Measurements from ENCODE around the gene UNC13A. TPM values are rescaled to one million over a fixed set of nuclear protein-coding genes. Genes with fewer than 3 reads are reported as not detected.

Gene UNC13A
- total RNA-seq, 2 donors from 2014 or later = 0.24 to 0.28 TPM

GRCh38 chr19:17645339-17645963 lies 42.7 kb downstream of the UNC13A start:
- no peak for ATAC-seq
- intact Hi-C loops (cut with DNase I, micrococcal nuclease) = no loop called here
- DNase-seq = no peak

- ATAC-seq (no peak), DNase-seq (no peak)
- intact Hi-C loops (cut with DNase I, micrococcal nuclease) = no loop called here
These were observed 45.5 kb downstream of the UNC13A start for GRCh38 chr19:17642656-17643055.

DNA sequence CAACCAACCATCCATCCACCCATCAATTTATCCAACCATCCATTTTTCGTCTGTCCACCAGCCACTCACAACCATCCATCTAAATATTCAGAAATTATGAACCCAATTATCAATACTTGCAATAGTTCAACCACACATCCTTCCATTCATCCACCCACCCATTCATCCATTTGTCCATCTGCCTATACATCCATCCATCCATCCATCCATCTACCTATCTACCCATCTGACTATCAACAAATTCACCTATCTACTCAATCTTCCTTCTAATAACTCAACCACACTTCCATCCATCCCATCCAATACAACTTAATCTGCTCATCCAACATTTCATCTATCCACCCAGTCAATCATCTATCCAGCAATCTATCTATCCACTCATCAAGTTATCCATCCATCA lies 46.3 kb downstream of the UNC13A start:
- ATAC-seq (no peak), DNase-seq (no peak)
- intact Hi-C loops (cut with DNase I, micrococcal nuclease) = no loop called here

- no peak for DNase-seq
- intact Hi-C loops (cut with DNase I, micrococcal nuclease) = no loop called here
These were observed 47.0 kb downstream of the UNC13A start for GRCh38 chr19:17641181-17641580.

DNA sequence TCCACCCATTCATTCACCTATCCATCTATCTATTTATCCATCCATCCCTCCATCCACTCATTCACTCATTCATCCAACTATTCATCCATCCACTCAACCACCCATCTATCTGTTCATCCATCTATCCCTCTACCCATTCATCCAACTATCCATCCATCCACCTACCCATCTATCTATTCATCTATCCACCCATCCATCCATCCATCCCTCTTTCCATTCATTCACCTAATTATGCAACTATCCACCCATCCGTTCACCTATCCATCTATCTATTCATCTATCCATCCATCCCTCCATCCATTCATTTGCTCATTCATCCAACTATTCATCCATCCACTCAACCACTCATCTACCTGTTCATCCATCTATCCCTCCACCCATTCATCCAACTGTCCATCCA lies 54.5 kb downstream of the UNC13A start:
- ATAC-seq (no peak), DNase-seq (no peak)
- intact Hi-C loops (cut with DNase I, micrococcal nuclease) = no loop called here

More at GRCh38 chr19:17641181-17641580, 47.0 kb downstream of the UNC13A start:
- ATAC-seq = no peak

DNA sequence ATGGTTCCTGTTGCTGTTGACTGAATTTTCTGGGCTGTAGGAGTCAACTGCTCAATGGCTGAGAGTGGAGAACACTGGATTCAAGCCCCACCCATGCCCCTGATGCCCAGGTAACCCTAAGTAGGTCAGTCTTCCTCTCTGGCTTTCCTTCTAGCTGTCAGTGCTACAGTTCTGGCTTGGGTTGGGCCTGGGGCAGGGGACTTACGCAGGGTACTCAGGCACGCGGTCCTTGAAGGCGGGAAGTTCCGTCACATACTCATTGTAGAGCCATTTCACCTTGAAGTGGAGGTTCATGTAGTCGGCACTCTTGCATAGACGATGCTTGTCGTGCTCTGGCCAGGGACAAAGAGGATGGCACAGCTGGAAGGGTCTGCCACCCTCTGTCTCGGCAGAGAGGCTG lies 55.6 kb downstream of the UNC13A start:
- ATAC-seq = no peak
- intact Hi-C loops (cut with DNase I, micrococcal nuclease) = no loop called here
- no peak for DNase-seq

- ATAC-seq = no peak
- no peak for DNase-seq
- intact Hi-C loops (cut with DNase I, micrococcal nuclease) = no loop called here
These were observed 58.4 kb downstream of the UNC13A start for GRCh38 chr19:17629760-17630159.

GRCh38 chr19:17627921-17628320 lies 60.2 kb downstream of the UNC13A start:
- DNase-seq = no peak
- no peak for ATAC-seq
- intact Hi-C loops (cut with DNase I, micrococcal nuclease) = no loop called here

- intact Hi-C loops (cut with DNase I, micrococcal nuclease) = no loop called here
- ATAC-seq (no peak), DNase-seq (no peak)
These were observed 61.0 kb downstream of the UNC13A start for GRCh38 chr19:17627161-17627560.

DNA sequence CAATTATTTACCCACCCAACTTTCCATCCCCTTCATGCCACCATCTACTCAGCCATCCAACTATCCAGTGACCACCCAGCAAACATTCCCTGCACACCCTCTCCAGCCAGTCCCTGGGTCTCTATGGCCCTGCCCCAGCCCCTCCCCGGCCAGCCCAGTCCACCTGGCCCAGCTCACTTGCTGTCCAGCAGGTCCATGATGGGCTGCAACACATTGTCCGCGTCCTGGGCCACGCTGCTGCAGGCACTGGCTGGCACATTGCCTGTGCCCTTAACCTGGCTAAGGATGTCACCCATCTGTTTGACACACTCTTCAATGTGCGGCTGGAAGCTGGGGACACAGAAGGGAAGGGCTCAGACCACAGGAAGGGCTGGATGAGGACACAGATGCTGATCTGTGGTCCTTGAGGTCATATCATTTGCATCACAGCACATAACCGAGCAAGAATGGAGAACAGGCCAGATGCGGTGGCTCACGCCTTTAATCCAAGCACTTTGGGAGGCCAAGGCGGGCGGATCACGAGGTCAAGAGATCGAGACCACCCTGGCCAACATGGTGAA lies 61.6 kb downstream of the UNC13A start:
- intact Hi-C loops (cut with DNase I, micrococcal nuclease) = no loop called here
- ATAC-seq = no peak
- DNase-seq = no peak

GRCh38 chr19:17625980-17626379 lies 62.2 kb downstream of the UNC13A start:
- ATAC-seq = no peak

DNA sequence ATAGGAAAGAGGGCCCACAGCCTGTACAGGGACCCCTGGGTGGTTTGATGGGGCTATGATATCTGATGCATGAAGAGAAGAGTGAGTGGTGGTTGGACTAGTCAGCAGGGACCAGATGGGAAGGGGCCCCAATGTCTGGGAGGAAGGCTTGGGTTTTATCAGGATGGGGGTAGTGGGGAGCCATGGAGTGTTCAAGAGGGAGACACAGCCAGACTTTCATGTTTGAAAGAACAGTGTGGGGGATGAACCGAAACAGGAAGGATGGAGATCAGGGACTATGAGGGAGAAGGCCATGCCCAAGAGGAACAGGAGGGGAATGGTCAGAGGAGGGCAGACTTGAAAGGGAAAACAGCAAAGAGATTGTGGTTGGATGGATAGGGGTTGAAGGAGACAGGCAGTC lies 63.1 kb downstream of the UNC13A start:
- ATAC-seq = no peak
- no peak for DNase-seq
- intact Hi-C loops (cut with DNase I, micrococcal nuclease) = no loop called here

More at GRCh38 chr19:17625980-17626379, 62.2 kb downstream of the UNC13A start:
- intact Hi-C loops (cut with DNase I, micrococcal nuclease) = no loop called here
- DNase-seq = no peak

GRCh38 chr19:17624314-17624991 lies 63.7 kb downstream of the UNC13A start:
- DNase-seq = no peak
- ATAC-seq = no peak
- intact Hi-C loops (cut with DNase I, micrococcal nuclease) = no loop called here

GRCh38 chr19:17623224-17623935 lies 64.8 kb downstream of the UNC13A start:
- intact Hi-C loops (cut with DNase I, micrococcal nuclease) = no loop called here
- ATAC-seq (no peak), DNase-seq (no peak)

DNA sequence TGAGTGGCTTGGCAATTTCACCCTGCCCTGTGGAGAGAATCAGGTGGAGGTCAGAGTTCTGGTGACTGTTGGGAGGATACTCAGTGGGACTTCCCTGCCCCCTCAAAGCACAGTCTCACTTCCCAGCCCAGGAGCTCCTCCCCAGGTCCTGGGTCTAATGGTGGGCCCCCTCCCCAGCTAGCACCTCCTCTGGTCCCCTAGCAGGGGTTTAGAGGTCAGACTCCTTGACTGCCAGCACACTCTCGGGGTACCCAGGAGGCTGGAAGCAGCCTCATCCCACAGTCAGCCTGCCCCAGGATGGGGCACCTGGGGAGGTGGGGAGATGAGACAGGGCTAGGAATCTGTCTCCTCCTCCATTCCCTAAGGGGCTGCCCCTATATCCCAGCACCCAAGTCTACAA lies 67.5 kb downstream of the UNC13A start:
- DNase-seq (no peak), ATAC-seq (no peak)
- intact Hi-C loops (cut with DNase I, micrococcal nuclease) = no loop called here

- intact Hi-C loops (cut with DNase I, micrococcal nuclease) = no loop called here
- DNase-seq (no peak), ATAC-seq (no peak)
These were observed 69.2 kb downstream of the UNC13A start for GRCh38 chr19:17618936-17619335.

GRCh38 chr19:17618281-17618903 lies 69.8 kb downstream of the UNC13A start:
- DNase-seq (no peak), ATAC-seq (no peak)
- intact Hi-C loops (cut with DNase I, micrococcal nuclease) = no loop called here

- intact Hi-C loops (cut with DNase I, micrococcal nuclease) = no loop called here
- no peak for ATAC-seq
These were observed 70.4 kb downstream of the UNC13A start for GRCh38 chr19:17617807-17618192.

GRCh38 chr19:17616961-17617806 lies 71.0 kb downstream of the UNC13A start:
- intact Hi-C loops (cut with DNase I, micrococcal nuclease) = no loop called here
- ATAC-seq (no peak), DNase-seq (no peak)

More at GRCh38 chr19:17617807-17618192, 70.4 kb downstream of the UNC13A start:
- DNase-seq = no peak

All from left colon (tissue), 2 donors.